ENCODE results near the gene ZCCHC7. TPM values are rescaled to one million over a fixed set of nuclear protein-coding genes. Genes with fewer than 3 reads are reported as not detected.

Gene ZCCHC7
- total and polyA plus RNA-seq, 2 experiments from 2014 or later = 29.8 to 38.8 TPM

- H3K36me3 Mint-ChIP-seq (ENCODE audit: low read depth) = no peaks in the 10 kb centered on the region
- H3K9me3 Mint-ChIP-seq = no peaks in the 10 kb centered on the region
- Histone ChIP-seq H3K27ac (ENCODE audit: low read depth) (no peak overlapping the region), H3K4me1 (ENCODE audit: insufficient read depth) (peaks cover 32% of the 10 kb centered on the region), H3K79me2 (replicated peaks; ENCODE audit: insufficient read depth) (no peaks in the 10 kb centered on the region), H3K4me3 (no peak overlapping the region), H3K9me2 (ENCODE audit: insufficient read depth) (no peaks in the 10 kb centered on the region), H3F3A (replicated peaks; ENCODE audit: low read depth) (no peaks in the 10 kb centered on the region), H3K36me3 (ENCODE audit: insufficient read depth) (no peaks in the 10 kb centered on the region), H2AFZ (no peak overlapping the region), H4K20me1 (replicated peaks; ENCODE audit: insufficient read depth) (peaks cover 4% of the 10 kb centered on the region; the same call in 1 of the 2 replicates), H3K27me3 (ENCODE audit: insufficient read depth) (no peaks in the 10 kb centered on the region), H3K4me2 (no peak overlapping the region; the same call in 1 of the 2 replicates)
- no peak for TF ChIP-seq POLR2AphosphoS5 (IDR thresholded peaks at IDR 0.05; ENCODE audit: low read depth)
- TF ChIP-seq, protein P1, sequence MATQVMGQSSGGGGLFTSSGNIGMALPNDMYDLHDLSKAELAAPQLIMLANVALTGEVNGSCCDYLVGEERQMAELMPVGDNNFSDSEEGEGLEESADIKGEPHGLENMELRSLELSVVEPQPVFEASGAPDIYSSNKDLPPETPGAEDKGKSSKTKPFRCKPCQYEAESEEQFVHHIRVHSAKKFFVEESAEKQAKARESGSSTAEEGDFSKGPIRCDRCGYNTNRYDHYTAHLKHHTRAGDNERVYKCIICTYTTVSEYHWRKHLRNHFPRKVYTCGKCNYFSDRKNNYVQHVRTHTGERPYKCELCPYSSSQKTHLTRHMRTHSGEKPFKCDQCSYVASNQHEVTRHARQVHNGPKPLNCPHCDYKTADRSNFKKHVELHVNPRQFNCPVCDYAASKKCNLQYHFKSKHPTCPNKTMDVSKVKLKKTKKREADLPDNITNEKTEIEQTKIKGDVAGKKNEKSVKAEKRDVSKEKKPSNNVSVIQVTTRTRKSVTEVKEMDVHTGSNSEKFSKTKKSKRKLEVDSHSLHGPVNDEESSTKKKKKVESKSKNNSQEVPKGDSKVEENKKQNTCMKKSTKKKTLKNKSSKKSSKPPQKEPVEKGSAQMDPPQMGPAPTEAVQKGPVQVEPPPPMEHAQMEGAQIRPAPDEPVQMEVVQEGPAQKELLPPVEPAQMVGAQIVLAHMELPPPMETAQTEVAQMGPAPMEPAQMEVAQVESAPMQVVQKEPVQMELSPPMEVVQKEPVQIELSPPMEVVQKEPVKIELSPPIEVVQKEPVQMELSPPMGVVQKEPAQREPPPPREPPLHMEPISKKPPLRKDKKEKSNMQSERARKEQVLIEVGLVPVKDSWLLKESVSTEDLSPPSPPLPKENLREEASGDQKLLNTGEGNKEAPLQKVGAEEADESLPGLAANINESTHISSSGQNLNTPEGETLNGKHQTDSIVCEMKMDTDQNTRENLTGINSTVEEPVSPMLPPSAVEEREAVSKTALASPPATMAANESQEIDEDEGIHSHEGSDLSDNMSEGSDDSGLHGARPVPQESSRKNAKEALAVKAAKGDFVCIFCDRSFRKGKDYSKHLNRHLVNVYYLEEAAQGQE (IDR thresholded peaks at IDR 0.05; ENCODE audit: unreplicated experiment) = no peak
- no peak for TF ChIP-seq STAT1 (IDR thresholded peaks at IDR 0.05; ENCODE audit: unreplicated experiment)
- no peak for TF ChIP-seq CTCF (conservative IDR thresholded peaks at IDR 0.05; ENCODE audit: low read depth in 2 of 2)
- no peak overlapping the region for H3K27ac Mint-ChIP-seq
- DNase-seq (ENCODE audit: low spot score) (no peak), ATAC-seq (no peak)
- peaks cover 23% of the 10 kb centered on the region for H3K4me1 Mint-ChIP-seq
- no peaks in the 10 kb centered on the region for H3K27me3 Mint-ChIP-seq (ENCODE audit: insufficient read depth, low read depth, poor library complexity)
- no peak overlapping the region for H3K4me3 Mint-ChIP-seq
These were observed 217.0 kb downstream of the ZCCHC7 start for GRCh38 chr9:37337301-37337890.

- Histone ChIP-seq H3K4me1 (ENCODE audit: insufficient read depth) (peaks cover 32% of the 10 kb centered on the region), H3K9me2 (ENCODE audit: insufficient read depth) (no peaks in the 10 kb centered on the region), H3K79me2 (replicated peaks; ENCODE audit: insufficient read depth) (no peaks in the 10 kb centered on the region), H2AFZ (no peak overlapping the region), H3K4me3 (no peak overlapping the region), H3K27me3 (ENCODE audit: insufficient read depth) (no peaks in the 10 kb centered on the region), H3F3A (replicated peaks; ENCODE audit: low read depth) (no peaks in the 10 kb centered on the region), H4K20me1 (replicated peaks; ENCODE audit: insufficient read depth) (peaks cover 4% of the 10 kb centered on the region; the same call in 1 of the 2 replicates), H3K36me3 (ENCODE audit: insufficient read depth) (no peaks in the 10 kb centered on the region), H3K4me2 (no peak overlapping the region), H3K27ac (ENCODE audit: low read depth) (no peak overlapping the region)
- no peaks in the 10 kb centered on the region for H3K36me3 Mint-ChIP-seq (ENCODE audit: low read depth)
- ATAC-seq (no peak), DNase-seq (ENCODE audit: low spot score) (no peak)
- H3K4me1 Mint-ChIP-seq = peaks cover 23% of the 10 kb centered on the region
- H3K4me3 Mint-ChIP-seq = no peak overlapping the region
- no peaks in the 10 kb centered on the region for H3K9me3 Mint-ChIP-seq
- H3K27me3 Mint-ChIP-seq (ENCODE audit: insufficient read depth, low read depth, poor library complexity) = no peaks in the 10 kb centered on the region
- no peak for TF ChIP-seq CREB1 (CRISPR knock-in tag; IDR thresholded peaks at IDR 0.05; ENCODE audit: low read depth)
- TF ChIP-seq, protein P2, sequence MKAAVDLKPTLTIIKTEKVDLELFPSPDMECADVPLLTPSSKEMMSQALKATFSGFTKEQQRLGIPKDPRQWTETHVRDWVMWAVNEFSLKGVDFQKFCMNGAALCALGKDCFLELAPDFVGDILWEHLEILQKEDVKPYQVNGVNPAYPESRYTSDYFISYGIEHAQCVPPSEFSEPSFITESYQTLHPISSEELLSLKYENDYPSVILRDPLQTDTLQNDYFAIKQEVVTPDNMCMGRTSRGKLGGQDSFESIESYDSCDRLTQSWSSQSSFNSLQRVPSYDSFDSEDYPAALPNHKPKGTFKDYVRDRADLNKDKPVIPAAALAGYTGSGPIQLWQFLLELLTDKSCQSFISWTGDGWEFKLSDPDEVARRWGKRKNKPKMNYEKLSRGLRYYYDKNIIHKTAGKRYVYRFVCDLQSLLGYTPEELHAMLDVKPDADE (IDR thresholded peaks at IDR 0.05) = no peak
- TF ChIP-seq POLR2AphosphoS5 (IDR thresholded peaks at IDR 0.05; ENCODE audit: low read depth) = no peak
- H3K27ac Mint-ChIP-seq = no peak overlapping the region
These were observed 217.8 kb downstream of the ZCCHC7 start for GRCh38 chr9:37338218-37338617.
